ENCODE results near the gene GNB3.

DNA sequence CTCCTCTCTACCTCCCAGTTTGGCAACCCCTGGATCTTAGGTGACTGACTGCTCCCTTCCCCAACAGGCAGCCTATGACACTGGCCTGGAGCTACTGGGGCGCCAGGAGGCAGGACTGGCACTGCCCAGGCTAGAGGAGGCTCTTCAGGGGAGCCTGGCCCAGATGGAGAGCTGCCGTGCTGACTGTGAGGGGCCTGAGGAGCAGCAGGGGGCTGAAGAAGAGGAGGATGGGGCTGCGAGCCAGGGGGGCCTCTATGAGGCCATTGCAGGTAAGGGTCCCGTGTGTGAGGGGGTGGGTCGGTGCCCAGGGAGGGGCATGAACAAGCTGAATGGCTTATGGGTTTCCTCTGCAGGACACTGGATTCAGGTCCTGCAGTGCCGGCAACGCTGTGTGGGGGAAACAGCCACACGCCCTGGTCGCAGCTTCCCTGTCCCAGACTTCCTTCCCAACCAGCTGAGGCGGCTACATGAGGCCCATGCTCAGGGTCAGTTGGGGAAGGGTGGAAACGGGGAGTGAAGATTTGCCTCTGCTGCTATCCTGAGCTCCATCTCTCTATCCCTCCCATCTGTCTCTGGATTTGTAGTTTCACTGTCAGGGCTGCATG is 10.3 kb upstream of the GNB3 start:
- TF ChIP-seq CTCF (IDR thresholded peaks at IDR 0.05) (no peak), NFYB (CRISPR knock-in tag; conservative IDR thresholded peaks at IDR 0.05; ENCODE audit: low read depth) (no peak), CBFB (CRISPR knock-in tag; IDR thresholded peaks at IDR 0.05; ENCODE audit: low read depth) (no peak), ATF6 (CRISPR knock-in tag; IDR thresholded peaks at IDR 0.05) (no peak), HMGXB4 (CRISPR knock-in tag; IDR thresholded peaks at IDR 0.05) (no peak)
- TF ChIP-seq, protein P1, sequence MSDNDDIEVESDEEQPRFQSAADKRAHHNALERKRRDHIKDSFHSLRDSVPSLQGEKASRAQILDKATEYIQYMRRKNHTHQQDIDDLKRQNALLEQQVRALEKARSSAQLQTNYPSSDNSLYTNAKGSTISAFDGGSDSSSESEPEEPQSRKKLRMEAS (CRISPR knock-in tag; IDR thresholded peaks at IDR 0.05): no peak
- TF ChIP-seq, protein P2, sequence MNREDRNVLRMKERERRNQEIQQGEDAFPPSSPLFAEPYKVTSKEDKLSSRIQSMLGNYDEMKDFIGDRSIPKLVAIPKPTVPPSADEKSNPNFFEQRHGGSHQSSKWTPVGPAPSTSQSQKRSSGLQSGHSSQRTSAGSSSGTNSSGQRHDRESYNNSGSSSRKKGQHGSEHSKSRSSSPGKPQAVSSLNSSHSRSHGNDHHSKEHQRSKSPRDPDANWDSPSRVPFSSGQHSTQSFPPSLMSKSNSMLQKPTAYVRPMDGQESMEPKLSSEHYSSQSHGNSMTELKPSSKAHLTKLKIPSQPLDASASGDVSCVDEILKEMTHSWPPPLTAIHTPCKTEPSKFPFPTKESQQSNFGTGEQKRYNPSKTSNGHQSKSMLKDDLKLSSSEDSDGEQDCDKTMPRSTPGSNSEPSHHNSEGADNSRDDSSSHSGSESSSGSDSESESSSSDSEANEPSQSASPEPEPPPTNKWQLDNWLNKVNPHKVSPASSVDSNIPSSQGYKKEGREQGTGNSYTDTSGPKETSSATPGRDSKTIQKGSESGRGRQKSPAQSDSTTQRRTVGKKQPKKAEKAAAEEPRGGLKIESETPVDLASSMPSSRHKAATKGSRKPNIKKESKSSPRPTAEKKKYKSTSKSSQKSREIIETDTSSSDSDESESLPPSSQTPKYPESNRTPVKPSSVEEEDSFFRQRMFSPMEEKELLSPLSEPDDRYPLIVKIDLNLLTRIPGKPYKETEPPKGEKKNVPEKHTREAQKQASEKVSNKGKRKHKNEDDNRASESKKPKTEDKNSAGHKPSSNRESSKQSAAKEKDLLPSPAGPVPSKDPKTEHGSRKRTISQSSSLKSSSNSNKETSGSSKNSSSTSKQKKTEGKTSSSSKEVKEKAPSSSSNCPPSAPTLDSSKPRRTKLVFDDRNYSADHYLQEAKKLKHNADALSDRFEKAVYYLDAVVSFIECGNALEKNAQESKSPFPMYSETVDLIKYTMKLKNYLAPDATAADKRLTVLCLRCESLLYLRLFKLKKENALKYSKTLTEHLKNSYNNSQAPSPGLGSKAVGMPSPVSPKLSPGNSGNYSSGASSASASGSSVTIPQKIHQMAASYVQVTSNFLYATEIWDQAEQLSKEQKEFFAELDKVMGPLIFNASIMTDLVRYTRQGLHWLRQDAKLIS (CRISPR knock-in tag; IDR thresholded peaks at IDR 0.05; ENCODE audit: borderline replicate concordance): no peak
- TF ChIP-seq, protein P3, sequence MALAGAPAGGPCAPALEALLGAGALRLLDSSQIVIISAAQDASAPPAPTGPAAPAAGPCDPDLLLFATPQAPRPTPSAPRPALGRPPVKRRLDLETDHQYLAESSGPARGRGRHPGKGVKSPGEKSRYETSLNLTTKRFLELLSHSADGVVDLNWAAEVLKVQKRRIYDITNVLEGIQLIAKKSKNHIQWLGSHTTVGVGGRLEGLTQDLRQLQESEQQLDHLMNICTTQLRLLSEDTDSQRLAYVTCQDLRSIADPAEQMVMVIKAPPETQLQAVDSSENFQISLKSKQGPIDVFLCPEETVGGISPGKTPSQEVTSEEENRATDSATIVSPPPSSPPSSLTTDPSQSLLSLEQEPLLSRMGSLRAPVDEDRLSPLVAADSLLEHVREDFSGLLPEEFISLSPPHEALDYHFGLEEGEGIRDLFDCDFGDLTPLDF (CRISPR knock-in tag; IDR thresholded peaks at IDR 0.05): no peak
- TF ChIP-seq, protein P4, sequence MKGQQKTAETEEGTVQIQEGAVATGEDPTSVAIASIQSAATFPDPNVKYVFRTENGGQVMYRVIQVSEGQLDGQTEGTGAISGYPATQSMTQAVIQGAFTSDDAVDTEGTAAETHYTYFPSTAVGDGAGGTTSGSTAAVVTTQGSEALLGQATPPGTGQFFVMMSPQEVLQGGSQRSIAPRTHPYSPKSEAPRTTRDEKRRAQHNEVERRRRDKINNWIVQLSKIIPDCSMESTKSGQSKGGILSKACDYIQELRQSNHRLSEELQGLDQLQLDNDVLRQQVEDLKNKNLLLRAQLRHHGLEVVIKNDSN (CRISPR knock-in tag; IDR thresholded peaks at IDR 0.05): no peak

Measured in WTC11 (cell line).